HG02759 (cell line): Measurements from ENCODE around the gene HSD11B2.

Source experiments
- ATAC-seq: cut with Tn5 transposase; IDR thresholded peaks from one replicate; pipeline ENCODE4 v1.9.1; 2021; ENCODE audit warnings: mild to moderate bottlenecking, moderate library complexity; ENCODE audit not compliant: unreplicated experiment

HSD11B2 gene

GRCh38 chr16:67430977-67431774 is at the start of gene HSD11B2:
Gene HSD11B2 (plus strand): TSS chr16:67431121. CDS start chr16:67431249, 128 bp downstream.
- no peak for ATAC-seq

DNA sequence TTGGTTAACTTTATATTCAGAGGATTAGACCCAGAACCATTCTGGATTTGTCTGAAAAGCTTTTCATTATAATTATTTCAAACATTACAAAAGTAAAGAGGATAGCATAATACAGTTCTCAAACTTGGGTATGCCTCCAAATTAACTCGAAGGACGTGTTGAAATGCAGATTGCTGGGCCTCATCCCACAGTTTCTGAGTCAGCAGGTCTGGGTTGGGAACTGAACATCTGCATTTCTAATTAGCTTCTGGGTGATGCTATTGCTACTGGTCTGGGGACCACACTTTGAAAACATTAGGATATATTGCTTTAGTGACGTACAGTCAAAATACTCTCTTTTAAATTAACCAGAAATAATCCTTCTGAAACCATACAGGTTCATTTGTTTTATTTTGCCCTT is 47.6 kb upstream of the HSD11B2 start:
- ATAC-seq: no peak

- no peak for ATAC-seq
Measured at GRCh38 chr16:67384778-67385510, 46.0 kb upstream of the HSD11B2 start.

- ATAC-seq: no peak
Measured at GRCh38 chr16:67386861-67387455, 44.0 kb upstream of the HSD11B2 start.

- no peak for ATAC-seq
Measured at GRCh38 chr16:67387479-67388079, 43.3 kb upstream of the HSD11B2 start.

DNA sequence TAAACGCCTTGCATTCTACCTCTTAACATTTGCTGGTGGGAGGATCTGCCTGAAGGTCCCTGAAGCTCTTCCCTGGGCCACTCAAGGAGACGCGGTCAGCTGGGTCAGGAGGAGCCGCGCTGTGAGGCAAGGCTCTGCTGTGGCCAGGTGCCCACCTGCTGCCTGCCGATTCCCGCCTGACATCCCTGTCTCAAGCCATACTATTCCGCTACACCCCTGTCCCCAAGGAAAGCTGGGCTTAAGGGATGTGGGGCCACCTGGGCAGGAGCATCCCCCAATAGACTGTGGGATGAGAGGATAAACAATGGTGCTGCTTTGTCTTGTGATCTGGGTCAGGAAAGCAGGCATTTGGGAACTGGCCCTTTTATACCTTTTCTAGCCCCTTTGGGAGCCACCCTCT is 42.7 kb upstream of the HSD11B2 start:
- no peak for ATAC-seq

- no peak for ATAC-seq
Measured at GRCh38 chr16:67388591-67388990, 42.3 kb upstream of the HSD11B2 start.

GRCh38 chr16:67389911-67390815 is 40.8 kb upstream of the HSD11B2 start:
- no peak for ATAC-seq

DNA sequence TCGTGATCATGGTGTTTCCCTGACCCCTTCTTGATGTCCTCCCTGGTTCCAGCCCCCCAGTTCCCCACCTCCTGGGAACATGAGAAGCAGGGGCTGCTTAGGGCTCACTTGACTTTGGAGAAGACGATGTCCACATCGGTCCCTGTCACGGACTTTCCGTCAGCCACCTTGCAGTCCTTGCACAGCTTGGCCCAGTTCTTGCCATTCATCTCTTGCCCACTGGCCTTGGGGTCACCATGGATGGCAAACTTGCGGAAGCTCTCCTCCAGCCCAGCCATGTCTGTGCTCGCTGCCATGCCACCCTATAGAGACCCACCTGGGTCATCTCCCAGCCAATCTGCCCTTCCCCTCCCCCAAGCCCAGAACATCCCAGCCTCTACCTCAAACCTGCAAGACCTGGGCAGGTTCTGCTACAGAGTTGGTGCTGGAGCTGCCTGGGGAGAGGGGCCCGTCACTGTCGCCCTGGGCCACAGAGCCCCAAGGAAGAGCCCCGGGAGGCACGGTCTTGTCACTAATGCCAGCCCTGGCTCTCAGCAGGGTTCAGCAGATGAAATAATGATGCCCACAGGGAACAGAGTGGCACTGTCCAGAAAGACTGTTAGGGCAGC is 40.0 kb upstream of the HSD11B2 start:
- no peak for ATAC-seq

DNA sequence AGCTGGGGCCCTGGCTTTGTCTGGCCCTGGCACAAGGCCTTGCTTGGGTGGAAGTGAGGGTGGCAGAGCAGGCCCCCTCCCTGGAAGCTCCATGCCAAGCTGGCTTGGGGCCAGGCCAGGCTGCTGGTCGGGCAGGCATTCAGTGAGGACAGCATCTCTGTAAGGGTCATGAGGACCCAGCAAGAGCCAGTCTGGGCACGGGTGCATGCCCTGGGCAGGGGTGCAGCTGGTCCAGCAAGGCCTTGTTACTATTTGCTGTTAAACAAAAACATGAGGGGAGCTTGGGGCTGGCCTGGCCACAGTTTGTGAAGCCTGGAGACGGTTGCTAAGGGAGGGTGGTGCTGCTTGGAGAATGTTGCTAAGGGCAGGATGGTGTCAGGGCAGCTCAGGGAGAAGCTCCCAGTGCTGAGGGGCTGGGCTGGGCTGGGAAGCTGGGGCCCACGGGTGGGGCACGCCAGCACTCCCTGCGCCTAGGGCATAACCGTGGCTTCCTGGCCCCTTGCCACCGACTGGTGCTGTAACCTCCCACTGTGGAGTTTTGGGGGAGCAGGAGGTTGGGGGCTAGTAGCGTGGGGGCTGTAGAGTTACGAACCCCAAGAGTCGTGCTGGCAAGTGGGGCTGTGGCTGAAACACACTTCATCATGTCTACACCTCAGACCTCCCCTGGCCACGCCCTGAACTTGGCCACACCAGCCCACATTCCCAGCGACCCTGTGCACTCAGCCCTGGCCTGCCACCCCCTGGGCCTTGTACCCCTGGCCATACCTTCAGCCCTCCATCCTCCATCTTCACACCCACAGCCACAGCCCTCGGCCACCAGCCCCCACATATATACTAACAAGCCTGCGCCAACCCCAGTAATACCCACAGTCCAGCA is 39.3 kb upstream of the HSD11B2 start:
- no peak for ATAC-seq

GRCh38 chr16:67392301-67393059 is 38.4 kb upstream of the HSD11B2 start:
- ATAC-seq: no peak

DNA sequence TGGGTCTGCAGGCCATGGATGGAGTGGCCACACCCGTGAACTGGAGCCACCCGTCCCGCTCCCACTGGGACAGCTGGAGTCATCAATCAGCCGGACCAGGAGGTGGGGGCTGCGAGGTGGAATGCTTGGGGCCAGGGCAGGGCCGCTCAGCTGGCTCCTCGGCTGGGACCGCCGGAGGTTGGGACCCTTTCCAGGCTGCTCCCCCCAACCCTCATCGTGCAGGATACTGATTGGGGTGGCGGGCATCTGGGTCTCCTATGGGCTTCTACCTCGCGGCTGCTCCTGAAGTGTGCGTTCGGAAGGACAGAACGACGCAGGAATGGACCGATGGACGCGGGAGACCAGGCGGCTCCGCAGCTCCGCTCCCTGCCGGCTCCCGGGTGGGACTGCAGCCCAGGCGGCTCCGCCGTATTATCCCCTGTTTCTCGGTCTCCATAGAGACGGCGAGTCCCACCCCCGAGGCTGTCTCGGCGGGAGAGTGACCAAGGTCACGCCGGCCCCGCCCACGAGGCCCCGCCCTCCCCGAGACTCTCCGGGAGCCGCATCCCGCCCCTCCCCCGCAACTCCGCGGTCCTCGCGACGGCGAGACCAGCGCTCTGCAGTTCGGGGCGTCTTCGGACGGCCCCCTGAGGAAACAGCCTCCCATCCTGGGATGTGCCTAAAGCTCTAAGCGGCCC is 37.7 kb upstream of the HSD11B2 start, which contains the start of gene TPPP3:
TPPP3 (minus strand) TSS at position 388 of the 677 bp plus-strand sequence. CDS start 2,387 bp downstream, outside the sequence.
- no peak for ATAC-seq

DNA sequence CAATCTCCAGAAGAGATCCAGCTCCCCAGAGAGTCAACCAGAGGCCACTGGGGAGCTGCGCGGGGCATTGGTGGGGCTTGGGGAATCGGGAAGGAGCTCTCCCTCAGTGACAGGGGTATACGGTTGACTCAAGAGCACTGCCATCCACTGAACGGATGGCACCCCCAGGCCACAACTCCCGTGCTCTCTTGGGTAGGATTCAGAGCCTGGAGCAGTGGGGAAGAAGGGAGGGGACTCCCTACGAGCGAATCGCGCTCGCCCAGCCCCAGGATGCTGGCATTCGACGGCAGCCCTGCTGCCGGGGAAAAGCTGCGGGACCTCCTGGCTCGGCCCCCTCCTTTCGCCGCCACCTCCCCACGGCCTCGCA is 37.1 kb upstream of the HSD11B2 start:
- no peak for ATAC-seq

- ATAC-seq: no peak
Measured at GRCh38 chr16:67394155-67395104, 36.5 kb upstream of the HSD11B2 start.

GRCh38 chr16:67395105-67395457 is 35.8 kb upstream of the HSD11B2 start:
- ATAC-seq: no peak

GRCh38 chr16:67395458-67396158 is 35.3 kb upstream of the HSD11B2 start:
- no peak for ATAC-seq
